Upper lobe of right lung (tissue), 1 donor: ENCODE measurements around the gene KPNA3. TPM values are rescaled to one million over a fixed set of nuclear protein-coding genes. Genes with fewer than 3 reads are reported as not detected.

Experiments used
- ATAC-seq: fragments of 200-7000 bp; cut with Tn5 transposase; one replicate; pipeline ENCODE4 v1.9.1; 2020; ENCODE audit warnings: mild to moderate bottlenecking, moderate library complexity
- DNase-seq: peaks from one replicate; pipeline ENCODE4 v3.0.0-alpha.2; 2020
- H3K27ac ChIP-seq: fragments of 200-600 bp; one replicate; pipeline ENCODE4 v1.8.0; 2022
- H3K27me3 ChIP-seq: fragments of 200-600 bp; one replicate; pipeline ENCODE4 v1.8.0; 2022; ENCODE audit warnings: mild to moderate bottlenecking
- H3K36me3 ChIP-seq: fragments of 200-600 bp; one replicate; pipeline ENCODE4 v1.8.0; 2022
- H3K4me1 ChIP-seq: fragments of 200-600 bp; one replicate; pipeline ENCODE4 v1.8.0; 2022
- H3K4me3 ChIP-seq: fragments of 200-600 bp; one replicate; pipeline ENCODE4 v1.8.0; 2022; ENCODE audit warnings: mild to moderate bottlenecking
- H3K9me3 ChIP-seq: fragments of 200-600 bp; one replicate; pipeline ENCODE4 v1.8.0; 2022
- CTCF ChIP-seq: fragments of 200-600 bp; IDR thresholded peaks from one replicate; pipeline ENCODE4 v1.8.0; 2022; ENCODE audit warnings: antibody characterized with exemption
- intact Hi-C: fragments of 100-400 bp; cut with DNase I; formaldehyde crosslinking; loops from one replicate; pipeline ENCODE4 v1.11.0; 2022
- total RNA-seq: library from RNA; stranded (reverse); fragmentation: NEBNext Ultra II Directional; extraction: Animal tissue kit (Norgen Biotek cat#: 25700); gene quantifications from one replicate; pipeline ENCODE4 v1.2.1, GENCODE V29; 2021
- donor health status: DM: no; HTN: yes; CAD: no; lungs with severe emphysema.

The KPNA3 gene
- total RNA-seq, 1 donor from 2014 or later = 35.7 TPM

- no peak overlapping the region for H3K27ac ChIP-seq
- no peaks in the 10 kb centered on the region for H3K27me3 ChIP-seq
- DNase-seq (no peak), ATAC-seq (no peak)
- H3K9me3 ChIP-seq = no peaks in the 10 kb centered on the region
- H3K4me3 ChIP-seq = no peak overlapping the region
- no peaks in the 10 kb centered on the region for H3K36me3 ChIP-seq
- intact Hi-C loops = no loop called here
- H3K4me1 ChIP-seq = no peaks in the 10 kb centered on the region
- no peak for TF ChIP-seq CTCF
Measured at GRCh38 chr13:49679246-49679645, 113.2 kb downstream of the KPNA3 start.

- DNase-seq (no peak), ATAC-seq (no peak)
- no peaks in the 10 kb centered on the region for H3K27me3 ChIP-seq
- intact Hi-C loops = no loop called here
- no peaks in the 10 kb centered on the region for H3K9me3 ChIP-seq
- no peaks in the 10 kb centered on the region for H3K36me3 ChIP-seq
- no peak overlapping the region for H3K4me3 ChIP-seq
- H3K4me1 ChIP-seq = no peaks in the 10 kb centered on the region
- H3K27ac ChIP-seq = no peak overlapping the region
- TF ChIP-seq CTCF = no peak
Measured at GRCh38 chr13:49678191-49678914, 114.1 kb downstream of the KPNA3 start.

- no peak for ATAC-seq
- TF ChIP-seq CTCF = no peak
Measured at GRCh38 chr13:49676581-49677298, 115.7 kb downstream of the KPNA3 start.

DNA sequence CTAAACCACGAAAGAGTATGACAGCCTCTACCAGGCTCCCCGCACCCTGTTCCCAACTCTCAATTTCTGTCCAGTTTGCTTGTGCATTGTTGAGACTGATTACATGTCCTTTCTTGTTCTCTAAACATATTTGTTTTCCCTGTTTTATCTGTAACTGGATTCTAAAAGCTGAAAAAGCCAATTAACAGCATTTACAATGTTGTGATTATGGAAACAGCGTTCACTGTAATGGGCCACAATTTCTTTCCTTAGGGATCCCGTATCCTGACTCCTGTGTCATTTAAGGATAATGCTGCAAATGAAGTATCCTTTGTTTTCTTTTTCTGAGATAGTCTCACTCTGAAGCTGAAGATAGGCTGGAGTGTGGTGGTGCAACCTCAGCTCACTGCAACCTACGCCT lies 121.7 kb downstream of the KPNA3 start:
- TF ChIP-seq CTCF = no peak
- intact Hi-C loops = no loop called here
- H3K4me1 ChIP-seq = no peaks in the 10 kb centered on the region
- no peak overlapping the region for H3K27ac ChIP-seq
- H3K36me3 ChIP-seq = peaks cover 3% of the 10 kb centered on the region
- no peaks in the 10 kb centered on the region for H3K27me3 ChIP-seq
- DNase-seq (no peak), ATAC-seq (no peak)
- H3K4me3 ChIP-seq = no peak overlapping the region
- no peaks in the 10 kb centered on the region for H3K9me3 ChIP-seq

More at GRCh38 chr13:49676581-49677298, 115.7 kb downstream of the KPNA3 start:
- intact Hi-C loops = no loop called here
- H3K36me3 ChIP-seq = no peaks in the 10 kb centered on the region
- no peaks in the 10 kb centered on the region for H3K27me3 ChIP-seq
- H3K4me3 ChIP-seq = no peak overlapping the region
- H3K4me1 ChIP-seq = no peaks in the 10 kb centered on the region
- H3K9me3 ChIP-seq = no peaks in the 10 kb centered on the region
- no peak overlapping the region for H3K27ac ChIP-seq
- no peak for DNase-seq

DNA sequence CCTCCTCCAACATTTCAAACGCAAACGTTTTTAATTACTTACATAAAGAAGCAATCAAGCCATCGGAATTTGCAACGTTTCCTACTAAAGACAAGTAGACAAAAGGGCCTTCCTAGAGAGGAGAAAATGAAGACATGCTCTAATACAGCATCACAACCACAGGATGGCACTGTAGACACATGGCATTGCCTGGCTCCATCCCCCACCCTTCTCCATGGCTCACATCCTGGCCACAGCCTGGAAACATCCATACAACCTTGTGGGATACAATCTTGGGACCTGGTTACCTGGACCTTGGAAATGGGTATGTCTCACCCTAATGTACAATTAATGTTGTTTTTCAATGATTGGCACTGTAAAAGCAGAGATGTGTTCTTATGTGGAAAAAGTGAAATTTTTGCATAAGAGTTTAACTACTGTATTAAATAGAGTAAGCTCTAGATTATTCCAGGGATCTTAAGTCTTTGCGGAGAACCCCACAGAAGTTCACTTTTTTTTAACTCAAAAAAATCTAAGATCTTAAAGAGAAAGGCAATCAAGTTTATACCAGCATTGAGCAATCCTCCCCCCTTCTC lies 122.7 kb downstream of the KPNA3 start:
- DNase-seq (no peak), ATAC-seq (peak; percentile 97)
- H3K4me1 ChIP-seq = no peaks in the 10 kb centered on the region
- no peak overlapping the region for H3K27ac ChIP-seq
- H3K36me3 ChIP-seq = peaks cover 3% of the 10 kb centered on the region
- no peaks in the 10 kb centered on the region for H3K9me3 ChIP-seq
- H3K4me3 ChIP-seq = no peak overlapping the region
- intact Hi-C loops = no loop called here
- no peaks in the 10 kb centered on the region for H3K27me3 ChIP-seq
- peak; percentile 59 for TF ChIP-seq CTCF
